GM23338 (cell line): ENCODE measurements around the gene MTARC2. TPM values are rescaled to one million over a fixed set of nuclear protein-coding genes. Genes with fewer than 3 reads are reported as not detected.

Source experiments
- ATAC-seq: fragments of 200-7000 bp; cut with Tn5 transposase; 3 replicates; pipeline ENCODE4 v1.9.1; 2020
- DNase-seq: peaks from one replicate; pipeline ENCODE4 v3.0.0-alpha.2; 2015; ENCODE audit warnings: low spot score
- H2AFZ ChIP-seq: fragments of 200-600 bp; sonication (generic); 2 replicates; pipeline ENCODE4 v1.8.0; 2016; ENCODE audit warnings: antibody characterized with exemption, mild to moderate bottlenecking, moderate library complexity
- H3F3A ChIP-seq: fragments of 200-600 bp; sonication (generic); replicated peaks from 2 replicates; pipeline ENCODE4 v1.8.0; 2017; ENCODE audit warnings: antibody characterized with exemption, mixed run types, low read depth
- H3K27ac ChIP-seq: fragments of 200-600 bp; sonication (generic); 2 replicates; pipeline ENCODE4 v1.6.1; 2016; ENCODE audit warnings: low read depth
- H3K27me3 ChIP-seq: fragments of 200-600 bp; sonication (generic); 2 replicates; pipeline ENCODE4 v1.8.0; 2016; ENCODE audit warnings: mild to moderate bottlenecking, mixed run types, moderate library complexity; ENCODE audit not compliant: insufficient read depth
- H3K36me3 ChIP-seq: fragments of 200-600 bp; sonication (generic); 2 replicates; pipeline ENCODE4 v1.8.0; 2016; ENCODE audit warnings: mild to moderate bottlenecking; ENCODE audit not compliant: insufficient read depth
- H3K4me1 ChIP-seq: fragments of 200-600 bp; sonication (generic); 2 replicates; pipeline ENCODE4 v1.8.0; 2016; ENCODE audit warnings: mild to moderate bottlenecking, moderate library complexity; ENCODE audit not compliant: insufficient read depth
- H3K4me2 ChIP-seq: fragments of 200-600 bp; sonication (generic); 2 replicates; pipeline ENCODE4 v1.7.1; 2017; ENCODE audit warnings: mixed run types
- H3K4me3 ChIP-seq: fragments of 200-600 bp; sonication (generic); 2 replicates; pipeline ENCODE4 v1.6.1; 2016; ENCODE audit warnings: mixed run types
- H3K79me2 ChIP-seq: fragments of 200-600 bp; sonication (generic); replicated peaks from 2 replicates; pipeline ENCODE4 v1.8.0; 2017; ENCODE audit warnings: mild to moderate bottlenecking; ENCODE audit not compliant: insufficient read depth
- H3K9me2 ChIP-seq: fragments of 200-600 bp; sonication (generic); 2 replicates; pipeline ENCODE4 v1.8.0; 2017; ENCODE audit not compliant: insufficient read depth
- H4K20me1 ChIP-seq: fragments of 200-600 bp; sonication (generic); replicated peaks from 2 replicates; pipeline ENCODE4 v1.8.0; 2017; ENCODE audit warnings: mild to moderate bottlenecking; ENCODE audit not compliant: insufficient read depth
- H3K27ac Mint-ChIP-seq: 2 replicates; pipeline ENCODE4 v1.8.0; 2020; ENCODE audit warnings: inconsistent platforms, mild to moderate bottlenecking, moderate library complexity, mixed read lengths
- H3K27me3 Mint-ChIP-seq: 3 replicates; pipeline ENCODE4 v1.8.0; 2022; ENCODE audit warnings: low read depth, mild to moderate bottlenecking, moderate library complexity, mixed read lengths, inconsistent platforms; ENCODE audit not compliant: insufficient read depth, poor library complexity
- H3K36me3 Mint-ChIP-seq: 3 replicates; pipeline ENCODE4 v1.8.0; 2021; ENCODE audit warnings: low read depth, mild to moderate bottlenecking, inconsistent platforms, moderate library complexity, mixed read lengths
- H3K4me1 Mint-ChIP-seq: 3 replicates; pipeline ENCODE4 v1.8.0; 2020; ENCODE audit warnings: mild to moderate bottlenecking, inconsistent platforms, mixed read lengths
- H3K4me3 Mint-ChIP-seq: 3 replicates; pipeline ENCODE4 v1.8.0; 2021; ENCODE audit warnings: moderate library complexity, mild to moderate bottlenecking, inconsistent platforms, mixed read lengths
- H3K9me3 Mint-ChIP-seq: 3 replicates; pipeline ENCODE4 v1.8.0; 2020; ENCODE audit warnings: moderate library complexity, mild to moderate bottlenecking, inconsistent platforms, mixed read lengths
- EZH2 ChIP-seq: fragments of 200-600 bp; sonication (generic); IDR thresholded peaks from one replicate; pipeline ENCODE4 v1.8.0; 2017; ENCODE audit warnings: antibody characterized with exemption, mild to moderate bottlenecking, low read depth; ENCODE audit not compliant: unreplicated experiment
- EZH2phosphoT487 ChIP-seq: fragments of 200-600 bp; sonication (generic); IDR thresholded peaks from one replicate; pipeline ENCODE4 v1.8.1; 2018; ENCODE audit warnings: antibody characterized with exemption; ENCODE audit not compliant: unreplicated experiment
- JUNB ChIP-seq: IDR thresholded peaks from one replicate; pipeline ENCODE4 v1.6.1; 2016; ENCODE audit warnings: antibody characterized with exemption; ENCODE audit not compliant: unreplicated experiment
- NANOG ChIP-seq: IDR thresholded peaks from 2 replicates; pipeline ENCODE4 v1.6.1; 2016; ENCODE audit warnings: antibody characterized with exemption, borderline replicate concordance
- POLR2AphosphoS5 ChIP-seq: IDR thresholded peaks from 2 replicates; pipeline ENCODE4 v1.6.1; 2016; ENCODE audit warnings: antibody characterized with exemption, low read depth
- STAT1 ChIP-seq: IDR thresholded peaks from one replicate; pipeline ENCODE4 v1.6.1; 2016; ENCODE audit warnings: antibody characterized with exemption; ENCODE audit not compliant: unreplicated experiment
- ZNF331 ChIP-seq: fragments of 250-450 bp; sonication (Bioruptor Pico); IDR thresholded peaks from 2 replicates; pipeline ENCODE4 v1.5.0; 2020; ENCODE audit warnings: low read depth, mild to moderate bottlenecking, moderate library complexity
- polyA plus RNA-seq: library from polyadenylated mRNA; unstranded; fragments of >200 nt; fragmentation: Nextera tagmentation; extraction: Ambion mirVana; gene quantifications from 2 replicates; pipeline ENCODE4 v1.2.1, GENCODE V29; 2016
- total RNA-seq: library from RNA; depleted of rRNA; stranded (reverse); fragments of >200 nt; shearing (Covaris generic); gene quantifications from 2 replicates; pipeline ENCODE4 v1.2.3, GENCODE V29; 2014
- TF ChIP-seq, protein P1 (sequence below): IDR thresholded peaks from one replicate; pipeline ENCODE4 v1.6.1; 2018; ENCODE audit warnings: antibody characterized with exemption; ENCODE audit not compliant: unreplicated experiment
- TF ChIP-seq, protein P2 (sequence below), 2 experiments: fragments of 200-600 bp in 1 of 2; sonication (generic) in 1 of 2; conservative IDR thresholded peaks; 2 replicates each; pipeline versions ENCODE4 v1.5.1 to v1.6.1; 2016 to 2017; ENCODE audit warnings: antibody characterized with exemption in 2 of 2, low read depth in 2 of 2, mild to moderate bottlenecking in 2 of 2, moderate library complexity in 1 of 2
- TF ChIP-seq, protein P3 (sequence below): fragments of 250-450 bp; sonication (Bioruptor Pico); IDR thresholded peaks from 2 replicates; pipeline ENCODE4 v1.5.0; 2020; ENCODE audit warnings: mild to moderate bottlenecking, moderate library complexity

MTARC2 gene
- total and polyA plus RNA-seq, 2 experiments from 2014 or later, result 4.1 to 8.0 TPM

DNA sequence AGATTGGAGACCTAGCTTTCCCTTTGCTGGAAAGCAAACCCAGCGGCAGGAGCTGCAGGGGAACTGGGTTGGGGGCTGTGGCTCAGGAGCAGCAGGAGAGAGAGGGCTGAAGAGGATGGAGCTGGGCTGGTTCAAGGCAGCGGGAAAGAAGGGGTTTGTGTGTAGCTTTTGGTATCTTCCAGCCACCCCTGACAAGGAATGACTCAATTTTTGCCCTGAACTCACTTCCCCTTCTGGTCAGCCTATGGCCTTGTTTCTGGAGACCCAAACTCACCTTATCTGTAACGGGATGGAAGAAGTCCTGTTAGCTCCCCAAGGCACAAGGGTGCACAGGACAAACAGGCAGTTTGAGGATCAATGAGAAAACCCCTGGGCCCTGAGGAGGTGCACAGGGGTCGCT lies 44.8 kb upstream of the MTARC2 start (continued):
- TF ChIP-seq, protein P1, sequence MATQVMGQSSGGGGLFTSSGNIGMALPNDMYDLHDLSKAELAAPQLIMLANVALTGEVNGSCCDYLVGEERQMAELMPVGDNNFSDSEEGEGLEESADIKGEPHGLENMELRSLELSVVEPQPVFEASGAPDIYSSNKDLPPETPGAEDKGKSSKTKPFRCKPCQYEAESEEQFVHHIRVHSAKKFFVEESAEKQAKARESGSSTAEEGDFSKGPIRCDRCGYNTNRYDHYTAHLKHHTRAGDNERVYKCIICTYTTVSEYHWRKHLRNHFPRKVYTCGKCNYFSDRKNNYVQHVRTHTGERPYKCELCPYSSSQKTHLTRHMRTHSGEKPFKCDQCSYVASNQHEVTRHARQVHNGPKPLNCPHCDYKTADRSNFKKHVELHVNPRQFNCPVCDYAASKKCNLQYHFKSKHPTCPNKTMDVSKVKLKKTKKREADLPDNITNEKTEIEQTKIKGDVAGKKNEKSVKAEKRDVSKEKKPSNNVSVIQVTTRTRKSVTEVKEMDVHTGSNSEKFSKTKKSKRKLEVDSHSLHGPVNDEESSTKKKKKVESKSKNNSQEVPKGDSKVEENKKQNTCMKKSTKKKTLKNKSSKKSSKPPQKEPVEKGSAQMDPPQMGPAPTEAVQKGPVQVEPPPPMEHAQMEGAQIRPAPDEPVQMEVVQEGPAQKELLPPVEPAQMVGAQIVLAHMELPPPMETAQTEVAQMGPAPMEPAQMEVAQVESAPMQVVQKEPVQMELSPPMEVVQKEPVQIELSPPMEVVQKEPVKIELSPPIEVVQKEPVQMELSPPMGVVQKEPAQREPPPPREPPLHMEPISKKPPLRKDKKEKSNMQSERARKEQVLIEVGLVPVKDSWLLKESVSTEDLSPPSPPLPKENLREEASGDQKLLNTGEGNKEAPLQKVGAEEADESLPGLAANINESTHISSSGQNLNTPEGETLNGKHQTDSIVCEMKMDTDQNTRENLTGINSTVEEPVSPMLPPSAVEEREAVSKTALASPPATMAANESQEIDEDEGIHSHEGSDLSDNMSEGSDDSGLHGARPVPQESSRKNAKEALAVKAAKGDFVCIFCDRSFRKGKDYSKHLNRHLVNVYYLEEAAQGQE, result no peak
- TF ChIP-seq EZH2 (no peak), STAT1 (no peak)

DNA sequence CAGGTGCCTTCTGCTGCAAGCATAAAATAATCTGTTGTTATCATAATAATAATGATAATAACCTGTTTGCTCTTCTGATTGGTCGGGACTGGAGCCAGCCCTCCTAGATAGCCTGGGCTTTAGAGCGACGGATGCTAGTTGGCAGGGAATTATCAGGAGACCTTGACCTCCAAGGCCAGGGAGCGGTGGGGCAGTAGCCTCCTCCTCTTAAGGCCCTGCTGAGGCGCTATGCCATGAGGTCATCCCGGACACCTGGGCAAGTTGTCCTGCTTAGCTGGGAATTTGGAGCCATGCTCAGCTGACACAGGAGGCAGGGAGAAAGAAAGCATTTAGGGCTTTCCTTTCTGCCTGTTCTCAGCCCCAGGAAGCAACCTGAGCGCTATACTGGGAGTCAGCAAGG lies 42.3 kb upstream of the MTARC2 start:
- H3K9me3 Mint-ChIP-seq, result no peaks in the 10 kb centered on the region
- no peak for DNase-seq
- Histone ChIP-seq H3K36me3 (no peaks in the 10 kb centered on the region), H3K27me3 (no peaks in the 10 kb centered on the region), H4K20me1 (no peaks in the 10 kb centered on the region), H3K27ac (no peak overlapping the region), H3K9me2 (0 out of 2 replicates have a peak, but pooled peaks cover 3% of the 10 kb centered on the region), H3K4me2 (no peak overlapping the region), H3K4me1 (0 out of 2 replicates have a peak, but pooled peaks cover 10% of the 10 kb centered on the region), H3K79me2 (no peaks in the 10 kb centered on the region), H3K4me3 (no peak overlapping the region), H2AFZ (peak overlapping the region; percentile 81; the same call in 1 of the 2 replicates), H3F3A (no peaks in the 10 kb centered on the region)
- ATAC-seq, result no peak
- H3K4me3 Mint-ChIP-seq, result no peak overlapping the region
- peaks cover 32% of the 10 kb centered on the region for H3K4me1 Mint-ChIP-seq
- no peaks in the 10 kb centered on the region for H3K36me3 Mint-ChIP-seq
- H3K27me3 Mint-ChIP-seq, result peaks cover 4% of the 10 kb centered on the region
- no peak overlapping the region for H3K27ac Mint-ChIP-seq
- TF ChIP-seq POLR2AphosphoS5 (no peak), EZH2 (no peak), JUNB (no peak), NANOG (no peak), EZH2phosphoT487 (no peak), ZNF331 (CRISPR knock-in tag) (no peak)
- TF ChIP-seq, protein P1, result no peak
- TF ChIP-seq, protein P2, sequence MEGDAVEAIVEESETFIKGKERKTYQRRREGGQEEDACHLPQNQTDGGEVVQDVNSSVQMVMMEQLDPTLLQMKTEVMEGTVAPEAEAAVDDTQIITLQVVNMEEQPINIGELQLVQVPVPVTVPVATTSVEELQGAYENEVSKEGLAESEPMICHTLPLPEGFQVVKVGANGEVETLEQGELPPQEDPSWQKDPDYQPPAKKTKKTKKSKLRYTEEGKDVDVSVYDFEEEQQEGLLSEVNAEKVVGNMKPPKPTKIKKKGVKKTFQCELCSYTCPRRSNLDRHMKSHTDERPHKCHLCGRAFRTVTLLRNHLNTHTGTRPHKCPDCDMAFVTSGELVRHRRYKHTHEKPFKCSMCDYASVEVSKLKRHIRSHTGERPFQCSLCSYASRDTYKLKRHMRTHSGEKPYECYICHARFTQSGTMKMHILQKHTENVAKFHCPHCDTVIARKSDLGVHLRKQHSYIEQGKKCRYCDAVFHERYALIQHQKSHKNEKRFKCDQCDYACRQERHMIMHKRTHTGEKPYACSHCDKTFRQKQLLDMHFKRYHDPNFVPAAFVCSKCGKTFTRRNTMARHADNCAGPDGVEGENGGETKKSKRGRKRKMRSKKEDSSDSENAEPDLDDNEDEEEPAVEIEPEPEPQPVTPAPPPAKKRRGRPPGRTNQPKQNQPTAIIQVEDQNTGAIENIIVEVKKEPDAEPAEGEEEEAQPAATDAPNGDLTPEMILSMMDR (conservative IDR thresholded peaks at IDR 0.05; ENCODE audit: low read depth in 2 of 2), result no peak
- TF ChIP-seq, protein P3, sequence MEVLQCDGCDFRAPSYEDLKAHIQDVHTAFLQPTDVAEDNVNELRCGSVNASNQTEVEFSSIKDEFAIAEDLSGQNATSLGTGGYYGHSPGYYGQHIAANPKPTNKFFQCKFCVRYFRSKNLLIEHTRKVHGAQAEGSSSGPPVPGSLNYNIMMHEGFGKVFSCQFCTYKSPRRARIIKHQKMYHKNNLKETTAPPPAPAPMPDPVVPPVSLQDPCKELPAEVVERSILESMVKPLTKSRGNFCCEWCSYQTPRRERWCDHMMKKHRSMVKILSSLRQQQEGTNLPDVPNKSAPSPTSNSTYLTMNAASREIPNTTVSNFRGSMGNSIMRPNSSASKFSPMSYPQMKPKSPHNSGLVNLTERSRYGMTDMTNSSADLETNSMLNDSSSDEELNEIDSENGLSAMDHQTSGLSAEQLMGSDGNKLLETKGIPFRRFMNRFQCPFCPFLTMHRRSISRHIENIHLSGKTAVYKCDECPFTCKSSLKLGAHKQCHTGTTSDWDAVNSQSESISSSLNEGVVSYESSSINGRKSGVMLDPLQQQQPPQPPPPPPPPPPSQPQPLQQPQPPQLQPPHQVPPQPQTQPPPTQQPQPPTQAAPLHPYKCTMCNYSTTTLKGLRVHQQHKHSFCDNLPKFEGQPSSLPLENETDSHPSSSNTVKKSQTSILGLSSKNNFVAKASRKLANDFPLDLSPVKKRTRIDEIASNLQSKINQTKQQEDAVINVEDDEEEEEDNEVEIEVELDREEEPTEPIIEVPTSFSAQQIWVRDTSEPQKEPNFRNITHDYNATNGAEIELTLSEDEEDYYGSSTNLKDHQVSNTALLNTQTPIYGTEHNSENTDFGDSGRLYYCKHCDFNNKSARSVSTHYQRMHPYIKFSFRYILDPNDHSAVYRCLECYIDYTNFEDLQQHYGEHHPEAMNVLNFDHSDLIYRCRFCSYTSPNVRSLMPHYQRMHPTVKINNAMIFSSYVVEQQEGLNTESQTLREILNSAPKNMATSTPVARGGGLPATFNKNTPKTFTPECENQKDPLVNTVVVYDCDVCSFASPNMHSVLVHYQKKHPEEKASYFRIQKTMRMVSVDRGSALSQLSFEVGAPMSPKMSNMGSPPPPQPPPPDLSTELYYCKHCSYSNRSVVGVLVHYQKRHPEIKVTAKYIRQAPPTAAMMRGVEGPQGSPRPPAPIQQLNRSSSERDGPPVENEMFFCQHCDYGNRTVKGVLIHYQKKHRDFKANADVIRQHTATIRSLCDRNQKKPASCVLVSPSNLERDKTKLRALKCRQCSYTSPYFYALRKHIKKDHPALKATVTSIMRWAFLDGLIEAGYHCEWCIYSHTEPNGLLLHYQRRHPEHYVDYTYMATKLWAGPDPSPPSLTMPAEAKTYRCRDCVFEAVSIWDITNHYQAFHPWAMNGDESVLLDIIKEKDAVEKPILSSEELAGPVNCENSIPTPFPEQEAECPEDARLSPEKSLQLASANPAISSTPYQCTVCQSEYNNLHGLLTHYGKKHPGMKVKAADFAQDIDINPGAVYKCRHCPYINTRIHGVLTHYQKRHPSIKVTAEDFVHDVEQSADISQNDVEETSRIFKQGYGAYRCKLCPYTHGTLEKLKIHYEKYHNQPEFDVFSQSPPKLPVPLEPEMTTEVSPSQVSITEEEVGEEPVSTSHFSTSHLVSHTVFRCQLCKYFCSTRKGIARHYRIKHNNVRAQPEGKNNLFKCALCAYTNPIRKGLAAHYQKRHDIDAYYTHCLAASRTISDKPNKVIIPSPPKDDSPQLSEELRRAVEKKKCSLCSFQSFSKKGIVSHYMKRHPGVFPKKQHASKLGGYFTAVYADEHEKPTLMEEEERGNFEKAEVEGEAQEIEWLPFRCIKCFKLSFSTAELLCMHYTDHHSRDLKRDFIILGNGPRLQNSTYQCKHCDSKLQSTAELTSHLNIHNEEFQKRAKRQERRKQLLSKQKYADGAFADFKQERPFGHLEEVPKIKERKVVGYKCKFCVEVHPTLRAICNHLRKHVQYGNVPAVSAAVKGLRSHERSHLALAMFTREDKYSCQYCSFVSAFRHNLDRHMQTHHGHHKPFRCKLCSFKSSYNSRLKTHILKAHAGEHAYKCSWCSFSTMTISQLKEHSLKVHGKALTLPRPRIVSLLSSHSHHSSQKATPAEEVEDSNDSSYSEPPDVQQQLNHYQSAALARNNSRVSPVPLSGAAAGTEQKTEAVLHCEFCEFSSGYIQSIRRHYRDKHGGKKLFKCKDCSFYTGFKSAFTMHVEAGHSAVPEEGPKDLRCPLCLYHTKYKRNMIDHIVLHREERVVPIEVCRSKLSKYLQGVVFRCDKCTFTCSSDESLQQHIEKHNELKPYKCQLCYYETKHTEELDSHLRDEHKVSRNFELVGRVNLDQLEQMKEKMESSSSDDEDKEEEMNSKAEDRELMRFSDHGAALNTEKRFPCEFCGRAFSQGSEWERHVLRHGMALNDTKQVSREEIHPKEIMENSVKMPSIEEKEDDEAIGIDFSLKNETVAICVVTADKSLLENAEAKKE (CRISPR knock-in tag), result no peak
